HG03108 (cell line): ENCODE data around the gene NAV2.

Source experiments
- ATAC-seq: cut with Tn5 transposase; IDR thresholded peaks from one replicate; pipeline ENCODE4 v1.9.1; 2021; ENCODE audit warnings: moderate library complexity; ENCODE audit not compliant: unreplicated experiment

Gene NAV2

DNA sequence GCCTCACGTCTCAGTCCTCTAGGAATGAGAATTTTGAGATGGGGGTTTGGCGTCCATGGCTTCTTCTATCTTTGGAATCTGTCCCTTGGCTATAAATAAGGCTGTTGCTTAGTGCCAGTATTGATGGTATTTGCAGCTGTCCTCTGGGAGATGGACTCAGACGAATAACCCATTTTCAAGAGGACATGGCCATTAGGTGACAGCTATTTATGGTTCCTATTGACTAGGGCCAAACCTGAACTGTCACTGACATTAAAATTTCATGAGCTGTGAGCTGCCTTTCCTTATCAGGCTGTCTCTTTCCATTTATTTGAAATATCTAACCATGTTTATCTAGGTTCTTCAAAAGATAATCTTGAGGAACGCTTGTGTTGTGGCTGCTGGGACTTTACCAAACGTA lies 92.7 kb downstream of the NAV2 start:
- ATAC-seq: no peak

DNA sequence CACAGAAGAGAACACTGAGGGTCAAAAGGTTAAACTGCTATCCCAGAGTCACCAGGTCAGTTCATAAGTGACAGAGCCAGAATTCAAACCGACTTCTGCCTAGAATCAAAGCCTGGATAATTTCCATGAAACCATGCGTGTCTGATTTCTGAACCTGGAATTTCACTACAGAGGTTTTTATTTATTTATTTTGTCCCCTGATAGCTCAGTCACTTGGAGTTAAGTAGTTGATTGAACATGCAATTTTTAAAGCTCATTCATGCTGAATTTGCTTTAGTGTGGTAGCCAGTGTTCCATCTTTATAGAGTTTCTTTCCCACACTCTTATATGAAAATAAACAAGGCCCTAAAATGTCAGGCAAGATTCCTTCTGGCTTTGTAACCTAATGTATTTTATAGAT lies 93.2 kb downstream of the NAV2 start:
- ATAC-seq: no peak

GRCh38 chr11:19806251-19806650 lies 93.6 kb downstream of the NAV2 start:
- ATAC-seq: no peak

GRCh38 chr11:19808076-19808911 lies 95.7 kb downstream of the NAV2 start:
- no peak for ATAC-seq

- no peak for ATAC-seq
Measured at GRCh38 chr11:19810852-19811251, 98.2 kb downstream of the NAV2 start.

DNA sequence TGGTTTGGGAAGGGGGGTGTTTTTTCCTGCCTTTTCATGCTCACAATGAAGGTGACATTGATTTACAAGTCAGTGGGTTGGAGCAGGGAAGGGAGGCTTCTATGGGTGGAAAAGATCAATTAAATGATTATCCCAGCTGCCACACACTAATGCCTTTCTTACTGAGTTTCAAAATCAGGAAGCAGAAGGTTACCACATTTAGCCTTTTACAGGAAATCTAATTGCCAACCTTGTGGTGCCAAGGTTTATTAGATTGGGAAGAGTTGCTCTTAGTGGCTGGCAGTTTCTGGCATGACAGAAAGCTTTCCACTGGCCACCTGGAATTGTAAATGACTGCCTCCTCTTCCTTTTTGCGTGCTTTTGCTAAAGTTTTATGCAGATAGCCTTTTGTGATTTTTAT lies 98.7 kb downstream of the NAV2 start:
- ATAC-seq: no peak

GRCh38 chr11:19812096-19812495 lies 99.5 kb downstream of the NAV2 start:
- no peak for ATAC-seq

GRCh38 chr11:19812710-19813109 lies 100.1 kb downstream of the NAV2 start:
- no peak for ATAC-seq

GRCh38 chr11:19813158-19813879 lies 100.7 kb downstream of the NAV2 start:
- ATAC-seq: no peak

- ATAC-seq: no peak
Measured at GRCh38 chr11:19814421-19814820, 101.8 kb downstream of the NAV2 start.

GRCh38 chr11:19816040-19816439 lies 103.4 kb downstream of the NAV2 start:
- no peak for ATAC-seq

GRCh38 chr11:19816817-19817216 lies 104.2 kb downstream of the NAV2 start:
- ATAC-seq: no peak

DNA sequence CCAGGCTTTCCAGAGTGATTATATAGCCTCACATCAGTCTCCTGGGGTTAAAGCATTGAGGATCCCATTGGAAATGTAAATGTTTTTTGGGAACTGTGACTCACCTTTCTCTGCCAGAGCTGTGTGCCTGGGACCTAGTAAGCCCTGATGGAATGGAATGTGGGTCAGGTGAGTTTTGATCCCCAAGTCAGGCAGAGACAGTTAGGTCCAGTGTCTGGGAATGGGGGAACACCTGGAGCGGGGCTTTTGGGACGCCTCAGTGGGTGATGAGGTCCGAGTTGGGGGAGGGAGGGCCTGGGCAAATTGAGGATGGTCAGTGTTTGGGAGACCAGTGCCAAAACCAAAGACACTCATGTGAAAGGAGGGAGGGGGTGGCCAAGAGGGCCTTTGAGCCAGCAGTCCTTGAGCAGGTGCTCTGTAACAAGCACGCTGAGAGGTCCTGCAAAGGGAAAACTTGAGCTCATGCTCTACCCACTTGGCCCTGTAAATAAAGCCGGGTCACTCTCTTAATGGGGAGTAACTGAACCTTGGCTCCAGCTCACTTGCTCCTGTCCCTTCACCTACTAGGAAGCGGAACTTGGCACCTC lies 104.7 kb downstream of the NAV2 start:
- ATAC-seq: no peak

GRCh38 chr11:19817870-19818269 lies 105.2 kb downstream of the NAV2 start:
- no peak for ATAC-seq

DNA sequence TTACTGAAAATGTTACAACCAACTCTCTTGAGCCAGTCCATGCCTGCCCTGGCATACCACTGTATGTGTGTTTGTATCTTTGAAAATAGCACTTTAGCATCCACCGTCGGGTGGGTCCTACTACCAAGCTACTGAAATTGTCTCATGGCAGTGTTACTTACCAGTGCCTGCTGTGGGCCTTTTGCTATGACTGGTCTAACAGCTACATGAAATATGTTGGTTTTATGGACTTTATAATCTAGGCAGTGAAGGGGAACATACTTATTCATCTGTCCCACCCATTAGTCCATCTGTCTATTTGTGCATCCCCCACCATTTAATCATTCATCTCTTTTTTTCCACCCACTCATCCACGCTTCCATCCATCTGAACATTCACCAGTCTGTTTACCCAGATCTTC lies 106.0 kb downstream of the NAV2 start:
- ATAC-seq: no peak

- ATAC-seq: no peak
Measured at GRCh38 chr11:19819148-19819547, 106.5 kb downstream of the NAV2 start.

GRCh38 chr11:19820100-19820499 lies 107.5 kb downstream of the NAV2 start:
- ATAC-seq: no peak

GRCh38 chr11:19821412-19821875 lies 108.8 kb downstream of the NAV2 start:
- ATAC-seq: no peak

GRCh38 chr11:19821993-19822392 lies 109.4 kb downstream of the NAV2 start:
- ATAC-seq: no peak

- ATAC-seq: no peak
Measured at GRCh38 chr11:19822531-19822930, 109.9 kb downstream of the NAV2 start.

DNA sequence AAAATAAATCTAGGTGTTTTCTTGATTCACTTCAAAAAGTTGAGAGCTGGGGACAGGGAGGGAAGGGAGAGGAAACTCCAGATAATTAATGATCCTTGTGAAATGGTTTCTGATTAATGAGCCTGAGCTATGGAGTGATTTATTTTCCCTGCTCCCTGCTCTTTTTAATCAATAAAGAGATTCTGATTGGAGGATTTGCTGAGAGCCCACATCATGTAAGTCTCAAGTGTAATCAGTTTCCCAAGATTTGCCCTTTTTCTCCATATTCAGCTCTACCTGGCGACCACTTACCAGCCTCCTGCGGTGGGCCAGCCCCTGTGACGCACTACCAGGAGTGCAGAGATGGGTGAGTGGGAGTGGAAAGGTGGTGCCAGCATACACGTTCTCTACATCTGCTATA lies 114.0 kb downstream of the NAV2 start:
- ATAC-seq: no peak
